Stimulated activated CD4-positive, alpha-beta T cell treated with anti-CD3 and anti-CD28 coated beads, Interleukin-2, amount 100 ng/mL, for 48 hours (primary cell): ENCODE results near the gene LRRK1.

Source experiments
- DNase-seq, 2 donors: peaks; one replicate each; pipeline ENCODE4 v3.0.0-alpha.2; 2020

LRRK1 gene

DNA sequence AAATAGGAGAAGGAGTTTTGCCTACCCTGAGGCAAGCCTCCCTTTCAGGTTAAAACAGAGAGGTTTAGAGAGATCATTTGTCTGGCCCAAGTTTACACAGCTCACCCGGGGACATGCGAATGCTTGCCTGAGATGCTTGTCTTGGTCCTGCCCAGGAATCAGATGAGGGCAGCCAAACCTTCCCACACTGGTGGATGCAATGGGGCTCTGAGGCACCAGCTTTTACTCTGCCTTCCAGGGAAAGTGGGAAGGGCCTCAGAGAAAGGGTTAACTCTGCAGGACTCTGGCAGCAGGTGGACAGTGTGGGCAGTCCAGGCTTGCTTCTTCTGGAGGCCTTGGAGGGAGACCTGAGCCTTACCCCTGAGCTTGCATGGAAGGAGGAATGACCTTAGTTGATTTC is 90.0 kb downstream of the LRRK1 start:
- DNase-seq: no peak

DNA sequence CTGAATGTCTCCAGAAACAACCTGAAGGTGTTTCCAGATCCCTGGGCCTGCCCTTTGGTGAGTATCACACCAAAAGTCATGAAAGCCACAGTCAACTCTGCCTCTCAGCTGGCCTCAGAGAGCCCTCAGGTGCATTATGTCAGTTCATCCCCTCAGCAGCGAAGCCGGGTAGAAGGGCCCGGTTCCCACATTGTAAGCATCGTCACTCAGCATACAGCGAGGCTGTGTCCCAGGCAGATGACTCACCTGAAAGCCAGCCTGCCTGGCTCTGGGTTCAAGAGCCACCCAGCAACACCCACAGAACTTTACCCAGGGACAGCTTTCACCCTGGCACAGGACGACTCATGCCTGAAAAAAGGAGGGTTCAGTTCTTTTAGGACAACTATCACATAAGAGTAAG is 91.6 kb downstream of the LRRK1 start:
- no peak for DNase-seq

DNA sequence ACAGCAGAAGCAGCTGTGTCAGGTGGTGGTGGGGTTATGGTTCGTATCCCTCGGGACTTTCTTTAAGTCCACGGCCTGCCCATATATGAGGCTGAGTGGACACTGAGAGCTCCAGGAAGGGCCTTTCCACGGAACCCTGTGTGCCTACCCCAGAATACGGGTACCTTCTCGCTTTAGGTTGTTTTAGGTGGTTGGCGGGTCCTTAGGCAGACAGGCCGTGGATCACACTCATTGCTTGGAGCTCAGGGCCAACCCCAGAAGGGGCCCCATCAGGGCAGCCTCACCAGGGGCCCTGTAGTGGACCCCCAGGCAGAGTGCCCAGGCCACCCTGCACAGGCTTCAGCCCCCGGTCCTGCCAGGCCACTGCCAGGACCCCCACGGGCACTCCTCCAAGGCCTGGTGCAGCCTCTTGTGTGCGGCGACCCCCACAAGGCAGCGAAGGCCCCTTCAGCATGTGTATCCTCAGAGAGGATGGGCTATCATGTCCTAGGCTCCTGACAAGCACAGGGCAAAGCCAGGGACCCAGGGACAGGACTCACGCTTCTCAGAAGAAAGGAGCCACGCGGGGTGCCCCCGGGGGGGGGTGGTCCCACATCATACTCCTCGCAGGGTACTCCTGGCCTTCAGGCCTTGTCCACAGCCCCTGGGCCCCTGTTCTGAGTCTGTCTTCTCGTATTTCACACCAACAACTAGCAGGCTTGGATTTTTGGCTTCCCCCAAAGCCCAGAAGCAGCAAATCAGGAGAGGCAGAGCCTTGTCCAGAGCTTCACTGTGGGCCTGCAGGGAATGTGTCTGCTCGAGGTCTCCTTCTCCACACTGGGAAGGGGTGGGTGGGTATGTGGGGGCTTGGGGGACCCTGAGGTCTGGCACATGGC is 93.4 kb downstream of the LRRK1 start:
- DNase-seq: no peak

DNA sequence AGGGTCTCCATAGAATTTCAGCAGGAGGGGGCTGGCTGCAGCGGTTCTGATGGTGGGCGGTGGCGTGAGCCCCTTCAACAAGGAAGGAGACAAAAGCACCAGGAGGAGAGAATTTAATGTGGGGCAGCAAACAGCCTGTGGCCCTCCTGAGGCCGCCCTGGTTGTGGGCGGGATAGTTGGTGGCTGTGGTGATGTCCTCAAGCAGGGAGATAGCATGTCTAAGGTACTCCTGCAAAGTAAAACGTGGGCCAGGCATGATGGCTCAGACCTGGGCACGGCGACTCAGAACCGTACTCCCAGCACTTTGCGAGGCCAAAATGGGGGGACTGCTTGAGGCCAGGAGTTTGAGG is 94.0 kb downstream of the LRRK1 start:
- DNase-seq: no peak

DNA sequence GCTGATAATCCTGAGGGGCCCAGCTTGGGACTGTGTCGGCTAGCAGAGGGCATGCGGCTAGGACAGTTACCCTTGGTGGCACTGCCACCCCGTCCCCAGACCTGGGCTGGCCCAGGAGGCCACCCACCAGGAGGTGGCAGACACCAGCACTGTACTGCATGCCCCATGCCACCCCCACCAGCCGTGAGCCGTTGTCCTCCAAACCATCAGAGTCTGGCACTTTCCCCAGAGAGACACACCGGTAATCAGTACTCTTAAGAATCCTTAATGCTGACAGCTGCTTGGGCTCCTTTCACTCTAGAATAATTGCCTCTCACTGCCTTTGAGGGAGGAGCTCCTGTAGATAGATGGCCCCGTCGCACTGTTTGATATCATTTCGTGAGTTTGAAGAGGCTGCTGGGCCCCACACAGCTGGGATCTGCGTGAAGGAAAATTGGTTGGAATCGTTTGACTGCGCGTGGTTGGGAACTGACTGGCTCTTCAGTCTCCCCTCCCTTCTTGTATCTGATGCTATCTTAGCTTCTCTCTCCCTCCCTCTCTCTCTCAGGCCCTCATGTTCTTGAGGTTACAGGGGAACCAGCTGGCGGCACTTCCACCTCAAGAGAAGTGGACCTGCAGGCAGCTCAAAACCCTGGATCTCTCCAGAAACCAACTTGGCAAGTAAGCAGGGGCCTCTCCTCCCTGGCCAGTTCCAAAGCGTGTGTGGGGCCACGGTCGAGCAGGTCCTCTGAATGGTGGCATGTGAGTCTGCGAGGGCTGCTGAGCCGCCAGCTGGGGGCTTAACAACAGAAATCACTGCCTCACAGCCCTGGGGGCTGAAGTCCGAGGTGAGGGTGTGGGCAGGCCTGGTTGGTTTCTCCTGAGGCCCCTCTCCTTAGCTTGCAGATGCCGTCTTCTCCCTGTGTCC is 94.9 kb downstream of the LRRK1 start:
- DNase-seq: no peak

DNA sequence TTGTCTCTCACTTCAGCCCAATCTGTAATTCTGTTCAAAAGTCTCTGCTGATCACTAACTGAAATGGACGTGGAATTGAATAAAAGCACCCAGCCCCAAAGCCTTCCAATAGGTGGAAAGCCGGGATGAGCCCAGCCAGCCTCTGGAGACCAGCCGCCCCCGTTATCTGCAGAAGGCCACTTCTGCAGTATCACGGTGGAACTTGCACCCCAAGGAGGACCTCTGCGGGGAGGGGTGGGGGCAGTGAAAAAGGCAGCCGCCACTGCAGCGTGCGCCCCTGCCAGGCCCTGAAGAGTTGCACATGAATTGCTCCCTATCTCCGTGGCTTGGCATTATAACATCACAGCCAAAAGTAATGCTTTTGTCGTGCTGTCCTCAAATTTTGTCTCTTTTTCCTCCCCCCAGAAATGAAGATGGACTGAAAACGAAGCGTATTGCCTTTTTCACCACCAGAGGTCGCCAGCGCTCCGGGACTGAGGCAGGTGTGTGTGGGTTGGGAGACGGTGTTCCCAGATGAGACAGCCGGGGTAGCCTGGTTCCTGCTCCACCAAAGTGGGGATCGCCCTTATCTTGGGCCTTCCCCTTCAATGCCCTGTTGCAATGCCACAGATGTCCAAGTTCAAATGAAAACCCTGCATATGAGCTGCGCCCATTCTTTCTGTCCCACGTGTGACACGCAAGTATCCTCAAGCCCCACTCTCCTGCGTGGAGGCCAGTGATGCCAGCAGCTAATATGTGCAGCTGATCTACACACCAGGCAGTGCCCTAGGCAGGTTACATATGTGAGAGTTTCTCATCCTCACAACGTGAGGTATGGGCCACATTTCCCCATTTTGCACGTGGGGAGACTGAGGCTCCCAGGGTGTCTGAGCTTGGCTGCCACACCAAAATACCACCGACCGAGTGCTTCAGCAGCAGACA is 96.0 kb downstream of the LRRK1 start:
- peak; percentile 73 to 75 for DNase-seq

DNA sequence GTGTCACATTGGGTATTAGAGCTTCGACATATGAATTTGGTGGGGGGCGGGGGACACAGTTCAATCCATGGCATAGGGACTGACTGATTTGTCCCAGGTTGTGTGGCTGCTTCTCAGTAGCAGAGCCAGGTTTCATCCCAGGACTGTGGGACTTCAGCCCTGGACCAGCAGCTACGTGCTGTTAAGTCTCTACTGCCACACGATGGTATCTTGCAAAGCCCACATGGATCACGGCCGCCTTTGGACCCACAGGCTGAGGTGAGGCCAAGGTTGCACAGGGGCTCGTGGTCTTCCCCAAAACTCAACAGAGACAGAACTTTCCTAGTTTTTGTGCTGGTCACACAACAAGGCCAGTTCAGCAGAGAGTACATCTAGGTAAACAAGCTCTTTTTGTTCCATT is 97.4 kb downstream of the LRRK1 start:
- no peak for DNase-seq

DNA sequence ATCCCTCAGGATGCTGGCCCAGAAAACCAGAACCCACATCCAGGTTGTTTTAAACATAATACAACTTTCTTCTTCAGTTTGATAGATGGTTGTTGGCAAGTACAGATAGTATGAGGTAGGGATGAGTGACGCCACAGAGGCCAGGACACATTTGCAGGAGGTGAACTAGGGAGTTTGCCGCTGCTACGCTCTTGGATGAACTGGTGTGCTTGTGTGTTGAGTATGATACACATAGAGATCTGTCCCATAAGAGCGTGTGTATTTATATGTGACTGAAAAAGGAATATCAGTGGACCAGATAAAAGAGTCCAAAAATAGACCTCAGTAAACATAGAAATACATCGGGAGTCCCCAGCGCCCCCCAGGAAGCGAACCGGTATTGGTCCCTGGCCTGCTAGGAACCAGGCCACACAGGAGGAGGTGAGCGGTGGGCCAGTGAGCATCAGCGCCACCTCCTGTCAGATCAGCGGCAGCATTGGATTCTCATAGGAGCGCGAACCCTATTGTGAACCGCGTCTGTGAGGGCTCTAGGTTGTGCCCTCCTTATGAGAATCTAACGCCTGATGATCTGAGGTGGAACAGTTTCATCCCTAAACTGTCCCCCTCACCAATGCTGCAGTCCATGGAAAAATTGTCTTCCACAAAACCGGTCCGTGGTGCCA is 98.1 kb downstream of the LRRK1 start:
- DNase-seq: no peak

DNA sequence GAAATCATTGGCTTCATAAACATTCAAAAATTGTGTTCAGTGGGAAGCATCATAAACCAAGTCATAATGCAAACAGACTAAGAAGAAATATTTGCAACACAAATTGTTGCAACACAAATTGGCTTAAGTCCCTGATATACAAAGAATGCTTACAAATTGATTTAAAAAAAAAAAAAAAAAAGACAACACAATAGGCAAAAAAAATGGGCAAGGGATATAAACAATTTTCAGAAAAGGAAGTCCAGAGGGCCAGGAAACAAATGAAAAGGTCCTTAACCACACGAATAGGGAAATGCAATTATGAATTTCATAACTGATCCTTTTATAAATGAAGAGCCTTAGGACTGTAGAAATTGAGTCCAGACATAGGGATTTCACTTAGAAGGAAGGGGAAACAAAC is 98.9 kb downstream of the LRRK1 start:
- no peak for DNase-seq

DNA sequence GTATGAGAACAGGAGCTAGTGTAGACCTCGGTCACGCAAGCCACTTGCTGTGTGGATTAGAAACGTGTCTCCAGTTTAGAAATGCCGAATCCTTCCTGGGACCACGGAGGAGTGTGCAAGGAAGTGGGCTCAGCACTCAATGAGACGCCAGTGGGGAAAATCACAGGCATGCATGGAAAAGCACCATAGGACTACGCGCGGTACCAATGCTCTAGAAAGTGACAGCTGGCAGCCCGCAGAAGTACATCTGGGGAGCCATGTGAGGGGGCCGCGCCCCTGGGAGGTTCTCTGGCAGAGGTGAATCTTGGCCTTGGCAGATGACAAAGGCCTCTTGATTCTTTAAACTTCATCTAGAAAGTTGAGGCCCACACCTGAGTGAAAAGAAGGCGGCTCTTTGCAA is 99.3 kb downstream of the LRRK1 start:
- DNase-seq: no peak

DNA sequence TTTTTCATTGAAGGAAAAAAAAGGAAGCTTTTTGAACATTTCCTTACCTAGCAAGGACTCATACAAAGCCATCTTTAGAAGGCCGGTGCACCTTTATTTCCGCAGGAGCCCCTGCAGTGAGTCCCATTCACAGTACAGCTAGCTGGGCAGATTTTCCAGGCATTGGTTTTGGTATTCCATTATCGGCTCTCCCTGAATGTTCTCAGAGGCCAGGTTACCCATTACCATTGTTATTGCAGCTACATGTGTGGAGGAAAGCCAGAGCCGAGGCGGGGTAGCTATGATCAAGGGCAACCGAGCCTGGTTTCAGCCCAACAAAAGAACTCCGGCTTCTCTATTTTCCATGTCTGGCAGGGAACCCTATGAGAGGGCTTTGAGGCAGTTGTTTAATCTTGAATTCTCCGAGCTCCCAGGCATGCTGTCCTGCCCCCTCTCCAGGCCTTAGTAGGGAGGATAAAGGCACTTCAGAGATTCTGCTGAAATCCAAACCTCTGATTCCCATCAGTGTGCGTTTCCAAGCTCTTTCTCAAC is 100.3 kb downstream of the LRRK1 start:
- DNase-seq: no peak

DNA sequence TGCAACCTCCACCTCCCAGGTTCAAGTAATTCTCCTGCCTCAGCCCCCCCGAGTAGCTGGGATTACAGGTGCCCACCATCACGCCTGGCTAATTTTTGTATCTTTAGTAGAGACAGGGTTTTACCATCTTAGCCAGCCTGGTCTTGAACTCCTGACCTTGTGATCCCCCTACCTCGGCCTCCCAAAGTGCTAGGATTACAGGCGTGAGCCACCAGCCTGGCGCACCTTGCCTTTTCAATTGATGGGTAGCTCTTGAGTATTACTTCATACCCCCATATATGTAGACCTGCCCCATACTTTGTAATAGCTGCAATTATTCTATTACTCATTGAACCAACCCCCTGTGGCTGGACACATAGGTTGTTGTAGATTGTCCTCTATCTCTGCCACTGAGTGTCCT is 101.3 kb downstream of the LRRK1 start:
- no peak for DNase-seq

DNA sequence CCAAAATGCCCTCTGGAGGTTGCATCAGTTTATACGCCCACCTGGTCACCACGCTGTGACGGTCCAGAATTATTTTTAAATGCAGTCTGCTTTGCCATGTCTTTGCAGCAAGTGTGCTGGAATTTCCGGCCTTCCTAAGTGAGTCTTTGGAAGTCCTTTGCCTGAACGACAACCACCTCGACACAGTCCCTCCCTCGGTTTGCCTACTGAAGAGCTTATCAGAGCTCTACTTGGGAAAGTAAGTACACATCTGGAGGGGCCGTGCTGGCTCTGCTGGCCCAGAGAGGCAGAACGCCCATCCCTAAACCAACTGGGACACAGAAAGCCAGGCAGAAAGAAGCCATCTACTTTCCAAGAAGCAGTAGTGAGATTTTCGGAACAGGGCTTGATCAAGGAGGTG is 101.8 kb downstream of the LRRK1 start:
- DNase-seq: no peak

DNA sequence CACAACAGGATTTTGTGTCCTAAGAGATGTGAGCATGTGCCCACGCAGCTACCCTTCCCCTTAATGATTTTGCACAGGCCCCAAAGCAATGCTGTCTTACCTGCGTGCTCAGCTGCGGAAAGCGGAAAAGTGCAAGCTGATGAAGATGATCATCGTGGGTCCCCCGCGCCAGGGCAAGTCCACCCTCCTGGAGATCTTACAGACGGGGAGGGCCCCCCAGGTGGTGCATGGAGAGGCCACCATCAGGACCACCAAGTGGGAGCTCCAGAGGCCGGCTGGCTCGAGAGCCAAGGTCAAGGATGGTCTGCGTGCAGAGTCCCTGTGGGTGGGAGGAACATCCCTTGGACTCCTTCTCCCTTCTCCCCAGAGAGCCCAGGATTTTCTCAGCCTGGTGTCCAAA is 103.1 kb downstream of the LRRK1 start:
- DNase-seq: no peak

DNA sequence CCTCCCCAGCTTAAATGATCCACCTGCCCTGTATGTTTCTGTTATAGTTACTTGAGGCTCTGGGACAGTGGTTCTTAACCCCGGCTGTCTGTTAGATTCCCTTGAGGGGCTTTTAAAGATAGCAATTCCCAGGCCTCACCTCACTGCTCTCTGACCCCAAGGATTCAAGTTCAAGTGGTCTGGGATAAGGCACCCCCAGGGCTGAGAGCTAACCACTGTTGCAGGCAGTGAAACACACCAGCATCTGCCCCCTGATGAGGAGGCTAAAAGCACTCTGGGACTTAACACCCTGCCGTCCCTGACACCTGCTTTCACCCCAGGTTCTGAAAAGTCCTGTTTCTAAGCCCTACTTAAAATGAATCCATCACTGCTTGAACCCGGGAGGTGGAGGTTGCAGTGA is 103.7 kb downstream of the LRRK1 start:
- DNase-seq: no peak

DNA sequence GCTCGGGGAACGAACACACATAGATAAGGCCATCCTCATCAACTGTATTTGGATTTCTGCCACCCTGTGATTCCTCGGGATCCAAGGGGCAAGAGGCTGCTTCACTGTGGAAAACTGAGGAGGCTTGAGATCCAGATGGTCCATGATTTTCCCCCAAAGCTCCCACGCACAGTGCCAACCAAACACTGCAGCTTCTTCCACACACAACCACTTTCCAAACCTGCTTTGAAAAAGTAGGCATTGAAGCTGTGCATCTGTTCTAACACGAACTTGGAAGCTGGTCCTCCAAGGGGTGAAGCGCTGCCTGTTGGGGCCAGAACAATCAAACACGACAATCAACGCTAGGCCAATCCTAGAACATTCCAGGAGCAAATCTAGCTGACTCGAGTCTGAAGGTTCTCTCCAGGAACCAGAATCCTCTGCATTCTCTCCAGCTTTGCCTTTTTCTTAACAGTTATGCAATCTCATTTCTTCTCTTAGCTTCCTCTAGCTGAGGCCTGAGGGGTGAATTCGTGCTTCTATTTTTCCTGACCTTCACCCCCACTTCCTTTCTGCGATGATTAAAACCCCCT is 104.4 kb downstream of the LRRK1 start:
- no peak for DNase-seq

DNA sequence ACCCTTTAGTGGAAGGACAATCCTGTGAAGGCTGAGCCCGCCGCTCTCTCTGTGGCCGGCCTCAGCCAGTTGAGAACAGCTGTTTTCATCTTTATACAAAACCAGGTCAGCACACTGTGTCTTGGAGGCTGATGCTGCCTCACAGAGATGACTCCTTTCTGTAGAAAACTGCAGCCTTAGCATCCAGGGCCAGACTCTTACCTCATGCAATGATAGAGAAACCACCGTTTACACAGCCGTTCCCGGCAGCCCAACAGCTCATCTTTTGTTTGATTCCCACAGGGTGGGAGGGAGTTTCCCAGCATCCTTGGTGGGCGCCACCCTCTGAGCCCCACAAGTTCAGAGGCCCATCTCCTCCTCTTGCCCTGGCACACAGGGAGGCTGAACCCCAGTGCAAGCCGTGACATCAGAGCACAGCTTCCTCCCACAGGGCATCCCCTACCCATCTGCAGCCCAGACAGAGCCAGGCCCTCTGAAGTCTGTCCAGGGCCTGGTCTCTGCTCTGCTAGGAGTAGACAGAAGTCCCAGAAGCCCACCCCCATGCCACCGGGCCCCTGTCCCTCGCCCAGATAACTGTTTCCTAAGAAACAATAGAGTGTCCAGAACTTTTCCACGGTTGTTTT is 105.0 kb downstream of the LRRK1 start:
- DNase-seq: no peak

DNA sequence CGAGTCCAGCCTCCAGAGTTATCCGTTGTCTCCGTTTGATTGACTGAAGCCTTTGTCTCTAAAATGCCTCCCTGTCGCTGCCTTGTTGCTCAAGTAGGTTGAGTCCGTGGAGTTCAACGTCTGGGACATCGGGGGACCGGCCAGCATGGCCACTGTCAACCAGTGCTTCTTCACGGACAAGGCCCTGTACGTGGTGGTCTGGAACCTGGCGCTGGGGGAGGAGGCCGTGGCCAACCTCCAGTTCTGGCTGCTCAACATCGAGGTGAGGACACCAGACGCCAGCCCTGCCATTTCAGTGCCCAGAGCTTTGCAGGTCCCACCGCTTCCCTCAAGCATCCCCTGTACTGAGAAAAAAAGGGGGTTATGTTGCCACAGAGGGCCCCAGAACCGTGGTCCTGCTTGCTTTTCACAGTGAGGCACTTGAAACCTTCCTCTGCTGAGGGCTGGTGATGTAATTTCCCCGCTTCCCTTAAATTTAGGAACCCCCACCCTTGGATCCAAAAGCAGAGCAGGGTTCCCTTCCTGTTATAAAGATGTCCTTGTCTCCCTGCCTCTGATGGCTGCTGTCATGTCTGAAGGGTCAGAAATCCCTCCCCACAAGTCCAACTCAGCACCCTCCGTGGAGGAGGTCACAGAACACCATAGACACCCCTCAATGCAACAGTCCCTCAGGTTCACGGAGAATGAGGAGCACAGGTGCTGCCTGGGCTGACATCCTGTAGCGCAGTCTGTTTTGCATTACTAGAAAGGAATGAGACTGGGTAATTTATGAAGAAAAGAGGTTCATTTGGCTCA is 105.7 kb downstream of the LRRK1 start:
- no peak for DNase-seq

DNA sequence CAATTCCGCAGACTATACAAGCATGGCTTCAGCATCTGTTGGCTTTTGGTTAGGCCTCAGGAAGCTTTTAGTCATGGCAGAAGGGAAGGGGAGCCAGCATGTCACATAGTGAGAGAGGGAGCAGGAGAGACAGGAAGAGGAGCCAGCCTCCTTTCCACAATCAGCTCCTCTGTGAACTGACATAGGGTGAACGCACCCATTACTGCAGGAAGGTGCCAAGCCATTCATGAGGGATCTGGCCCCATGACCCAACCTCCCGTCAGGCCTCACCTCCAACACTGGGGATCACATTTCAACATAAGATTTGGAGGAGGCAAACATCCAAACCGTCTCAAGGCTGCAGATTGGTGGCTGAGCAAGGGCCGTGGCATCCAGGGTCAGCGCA is 106.3 kb downstream of the LRRK1 start:
- DNase-seq: no peak

DNA sequence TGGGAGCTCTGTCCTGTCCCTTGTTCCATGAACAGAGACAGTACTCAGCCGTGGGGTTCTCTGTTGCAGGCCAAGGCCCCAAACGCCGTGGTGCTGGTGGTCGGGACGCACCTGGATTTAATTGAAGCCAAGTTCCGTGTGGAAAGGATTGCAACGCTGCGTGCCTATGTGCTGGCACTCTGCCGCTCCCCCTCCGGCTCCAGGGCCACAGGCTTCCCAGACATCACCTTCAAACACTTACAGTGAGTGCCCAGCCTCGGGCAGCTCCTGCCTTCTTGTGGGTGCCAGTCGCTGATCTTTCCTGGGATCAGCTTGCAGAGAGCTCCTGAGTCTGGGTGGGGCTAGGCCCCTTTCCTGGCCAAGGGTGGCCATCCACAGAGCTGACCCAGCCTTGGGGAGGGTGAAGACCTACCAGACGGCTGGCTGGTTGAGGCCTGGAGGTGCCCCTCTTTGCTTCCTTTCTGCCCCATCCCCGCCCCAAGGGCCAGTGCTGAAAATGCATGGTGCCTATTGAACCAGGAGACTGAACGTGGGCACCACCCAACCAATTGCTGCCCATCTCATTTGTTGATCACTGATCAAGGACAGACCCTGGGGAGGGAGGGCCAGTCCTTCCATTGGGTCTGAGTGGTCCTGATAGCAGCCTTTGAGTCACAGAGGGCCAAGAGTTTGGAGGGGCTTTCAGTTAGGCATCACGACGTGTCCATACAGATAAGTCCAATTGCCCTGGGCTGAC is 106.9 kb downstream of the LRRK1 start:
- no peak for DNase-seq
